Measurements from ENCODE around the gene ZNF689.

DNA sequence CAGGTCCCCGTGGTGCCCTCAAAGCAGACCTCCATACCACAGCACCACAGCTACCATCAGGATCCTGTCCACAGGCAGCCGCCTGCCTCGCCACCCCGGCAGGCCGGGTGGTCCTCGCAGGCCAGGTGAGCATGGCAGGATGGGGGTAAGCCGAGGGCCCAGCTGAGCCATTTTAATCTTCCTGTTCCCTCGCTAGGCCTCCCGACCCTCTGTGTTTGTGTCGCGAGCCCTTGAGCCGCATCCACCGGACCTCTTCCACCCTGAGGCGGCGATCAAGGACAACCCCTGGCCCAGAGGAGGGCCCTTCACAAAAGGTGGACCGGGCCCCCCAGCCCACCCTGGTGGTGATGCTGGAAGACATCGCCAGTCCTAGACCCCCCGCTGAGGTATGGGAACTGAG, 42.5 kb upstream of the ZNF689 start:
- TF ChIP-seq, protein P1, sequence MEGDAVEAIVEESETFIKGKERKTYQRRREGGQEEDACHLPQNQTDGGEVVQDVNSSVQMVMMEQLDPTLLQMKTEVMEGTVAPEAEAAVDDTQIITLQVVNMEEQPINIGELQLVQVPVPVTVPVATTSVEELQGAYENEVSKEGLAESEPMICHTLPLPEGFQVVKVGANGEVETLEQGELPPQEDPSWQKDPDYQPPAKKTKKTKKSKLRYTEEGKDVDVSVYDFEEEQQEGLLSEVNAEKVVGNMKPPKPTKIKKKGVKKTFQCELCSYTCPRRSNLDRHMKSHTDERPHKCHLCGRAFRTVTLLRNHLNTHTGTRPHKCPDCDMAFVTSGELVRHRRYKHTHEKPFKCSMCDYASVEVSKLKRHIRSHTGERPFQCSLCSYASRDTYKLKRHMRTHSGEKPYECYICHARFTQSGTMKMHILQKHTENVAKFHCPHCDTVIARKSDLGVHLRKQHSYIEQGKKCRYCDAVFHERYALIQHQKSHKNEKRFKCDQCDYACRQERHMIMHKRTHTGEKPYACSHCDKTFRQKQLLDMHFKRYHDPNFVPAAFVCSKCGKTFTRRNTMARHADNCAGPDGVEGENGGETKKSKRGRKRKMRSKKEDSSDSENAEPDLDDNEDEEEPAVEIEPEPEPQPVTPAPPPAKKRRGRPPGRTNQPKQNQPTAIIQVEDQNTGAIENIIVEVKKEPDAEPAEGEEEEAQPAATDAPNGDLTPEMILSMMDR (IDR thresholded peaks at IDR 0.05): no peak
- TF ChIP-seq POLR2A (IDR thresholded peaks at IDR 0.05): no peak
